Measurements from ENCODE around the gene USP6NL.

The USP6NL gene

GRCh38 chr10:11617233-11617632 lies 5.8 kb upstream of the USP6NL start:
- no peak for DNase-seq (ENCODE audit: low read depth, low spot score)
- no peak overlapping the region for H3K4me3 ChIP-seq (ENCODE audit: low read depth, low read length)
- in situ Hi-C loops (cut with HindIII; ENCODE audit: low sequenced_read_pairs): no loop called here
- TF ChIP-seq CTCF (IDR thresholded peaks at IDR 0.05; ENCODE audit: low read depth, low read length): no peak

GRCh38 chr10:11616021-11616420 lies 4.6 kb upstream of the USP6NL start:
- H3K4me3 ChIP-seq (ENCODE audit: low read depth, low read length): no peak overlapping the region
- no peak for TF ChIP-seq CTCF (IDR thresholded peaks at IDR 0.05; ENCODE audit: low read depth, low read length)
- in situ Hi-C loops (cut with HindIII; ENCODE audit: low sequenced_read_pairs): no loop called here
- no peak for DNase-seq (ENCODE audit: low read depth, low spot score)

GRCh38 chr10:11615396-11615795 lies 3.9 kb upstream of the USP6NL start:
- no peak overlapping the region for H3K4me3 ChIP-seq (ENCODE audit: low read depth, low read length)
- in situ Hi-C loops (cut with HindIII; ENCODE audit: low sequenced_read_pairs): no loop called here
- DNase-seq (ENCODE audit: low read depth, low spot score): no peak
- TF ChIP-seq CTCF (IDR thresholded peaks at IDR 0.05; ENCODE audit: low read depth, low read length): no peak

- peak overlapping the region; percentile 84 for H3K4me3 ChIP-seq (ENCODE audit: low read depth, low read length)
- TF ChIP-seq CTCF (IDR thresholded peaks at IDR 0.05; ENCODE audit: low read depth, low read length): no peak
- in situ Hi-C loops (cut with HindIII; ENCODE audit: low sequenced_read_pairs): no loop called here
- no peak for DNase-seq (ENCODE audit: low read depth, low spot score)
Observed at GRCh38 chr10:11612021-11613001, 861 bp upstream of the USP6NL start.

- H3K4me3 ChIP-seq (ENCODE audit: low read depth, low read length): peak overlapping the region; percentile 84
- peak; percentile 48 for DNase-seq (ENCODE audit: low read depth, low spot score)
- in situ Hi-C loops (cut with HindIII; ENCODE audit: low sequenced_read_pairs): no loop called here
- TF ChIP-seq CTCF (IDR thresholded peaks at IDR 0.05; ENCODE audit: low read depth, low read length): no peak
Observed at GRCh38 chr10:11610826-11611247, 613 bp downstream of the USP6NL start.

GRCh38 chr10:11610166-11610825 lies 1.2 kb downstream of the USP6NL start:
- TF ChIP-seq CTCF (IDR thresholded peaks at IDR 0.05; ENCODE audit: low read depth, low read length): no peak
- DNase-seq (ENCODE audit: low read depth, low spot score): peak; percentile 36
- peak overlapping the region; percentile 84 for H3K4me3 ChIP-seq (ENCODE audit: low read depth, low read length)
- in situ Hi-C loops (cut with HindIII; ENCODE audit: low sequenced_read_pairs): no loop called here
